AG04450 (cell line): Measurements from ENCODE around the gene ST6GAL1. TPM values are rescaled to one million over a fixed set of nuclear protein-coding genes. Genes with fewer than 3 reads are reported as not detected.

Experiments
- CTCF ChIA-PET: fragments of 300-600, 350-600 bp; formaldehyde crosslinking; extraction: SDS; loops from one replicate; lab custom pipeline; 2022; ENCODE audit warnings: antibody characterized with exemption, inconsistent platforms; lab: Charles Lee
- POLR2A ChIA-PET: fragments of 350-600 bp; formaldehyde crosslinking; extraction: SDS; loops from one replicate; lab custom pipeline; 2021; ENCODE audit warnings: antibody characterized with exemption, inconsistent platforms; lab: Yijun Ruan, JAX
- DNase-seq: peaks from one replicate; pipeline ENCODE4 v3.0.0-alpha.2; 2011; ENCODE audit warnings: low read depth, low spot score
- H3K27ac ChIP-seq: one replicate; pipeline ENCODE4 v1.5.1; 2012; ENCODE audit warnings: low read depth, low read length, control low read depth
- H3K27me3 ChIP-seq: one replicate; pipeline ENCODE4 v1.6.0; 2012; ENCODE audit warnings: low read length; ENCODE audit not compliant: control insufficient read depth, insufficient read depth
- H3K4me3 ChIP-seq: 2 replicates; pipeline ENCODE4 v1.5.1; 2011; ENCODE audit warnings: mild to moderate bottlenecking, low read depth, low read length, control low read depth
- H3K9me3 ChIP-seq: 2 replicates; pipeline ENCODE4 v1.5.1; 2012; ENCODE audit warnings: low read length; ENCODE audit not compliant: control insufficient read depth, insufficient read depth
- polyA plus RNA-seq: library from polyadenylated mRNA; depleted of rRNA; stranded (reverse); fragments of >200 nt; gene quantifications from 2 replicates; pipeline ENCODE4 v1.2.3, GENCODE V29; 2011
- TF ChIP-seq, protein P1 (sequence below): IDR thresholded peaks from 2 replicates; pipeline ENCODE4 v1.5.1; 2011; ENCODE audit warnings: low read depth, low read length, control low read depth, inconsistent platforms

Gene ST6GAL1
- polyA plus RNA-seq, 1 experiment, result 11.8 TPM

DNA sequence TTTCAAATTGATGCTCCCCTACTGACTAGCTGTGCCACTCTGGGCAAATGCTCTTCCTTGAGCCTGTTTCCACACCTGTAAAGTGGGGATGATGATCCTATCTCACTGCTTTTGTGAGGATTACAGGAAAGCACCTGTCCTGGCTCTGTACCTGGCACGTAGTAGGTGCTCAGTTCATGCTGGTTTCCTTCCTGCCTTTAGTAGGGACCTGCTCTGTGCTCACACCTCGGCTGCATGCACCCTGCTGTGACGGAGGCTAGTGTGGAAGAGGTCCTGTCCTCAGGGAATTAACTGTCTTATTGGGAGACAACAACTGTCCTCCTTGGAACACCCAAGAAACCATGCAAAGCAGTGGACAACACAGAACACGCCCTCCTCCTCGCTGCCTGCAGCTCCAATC is 147.2 kb downstream of the ST6GAL1 start:
- DNase-seq, result no peak
- H3K27me3 ChIP-seq, result no peaks in the 10 kb centered on the region
- no peaks in the 10 kb centered on the region for H3K9me3 ChIP-seq
- H3K27ac ChIP-seq, result no peak overlapping the region
- H3K4me3 ChIP-seq, result no peak overlapping the region
- CTCF ChIA-PET, result no interaction called here
- TF ChIP-seq, protein P1, sequence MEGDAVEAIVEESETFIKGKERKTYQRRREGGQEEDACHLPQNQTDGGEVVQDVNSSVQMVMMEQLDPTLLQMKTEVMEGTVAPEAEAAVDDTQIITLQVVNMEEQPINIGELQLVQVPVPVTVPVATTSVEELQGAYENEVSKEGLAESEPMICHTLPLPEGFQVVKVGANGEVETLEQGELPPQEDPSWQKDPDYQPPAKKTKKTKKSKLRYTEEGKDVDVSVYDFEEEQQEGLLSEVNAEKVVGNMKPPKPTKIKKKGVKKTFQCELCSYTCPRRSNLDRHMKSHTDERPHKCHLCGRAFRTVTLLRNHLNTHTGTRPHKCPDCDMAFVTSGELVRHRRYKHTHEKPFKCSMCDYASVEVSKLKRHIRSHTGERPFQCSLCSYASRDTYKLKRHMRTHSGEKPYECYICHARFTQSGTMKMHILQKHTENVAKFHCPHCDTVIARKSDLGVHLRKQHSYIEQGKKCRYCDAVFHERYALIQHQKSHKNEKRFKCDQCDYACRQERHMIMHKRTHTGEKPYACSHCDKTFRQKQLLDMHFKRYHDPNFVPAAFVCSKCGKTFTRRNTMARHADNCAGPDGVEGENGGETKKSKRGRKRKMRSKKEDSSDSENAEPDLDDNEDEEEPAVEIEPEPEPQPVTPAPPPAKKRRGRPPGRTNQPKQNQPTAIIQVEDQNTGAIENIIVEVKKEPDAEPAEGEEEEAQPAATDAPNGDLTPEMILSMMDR, result no peak
- POLR2A ChIA-PET, result no interaction called here

DNA sequence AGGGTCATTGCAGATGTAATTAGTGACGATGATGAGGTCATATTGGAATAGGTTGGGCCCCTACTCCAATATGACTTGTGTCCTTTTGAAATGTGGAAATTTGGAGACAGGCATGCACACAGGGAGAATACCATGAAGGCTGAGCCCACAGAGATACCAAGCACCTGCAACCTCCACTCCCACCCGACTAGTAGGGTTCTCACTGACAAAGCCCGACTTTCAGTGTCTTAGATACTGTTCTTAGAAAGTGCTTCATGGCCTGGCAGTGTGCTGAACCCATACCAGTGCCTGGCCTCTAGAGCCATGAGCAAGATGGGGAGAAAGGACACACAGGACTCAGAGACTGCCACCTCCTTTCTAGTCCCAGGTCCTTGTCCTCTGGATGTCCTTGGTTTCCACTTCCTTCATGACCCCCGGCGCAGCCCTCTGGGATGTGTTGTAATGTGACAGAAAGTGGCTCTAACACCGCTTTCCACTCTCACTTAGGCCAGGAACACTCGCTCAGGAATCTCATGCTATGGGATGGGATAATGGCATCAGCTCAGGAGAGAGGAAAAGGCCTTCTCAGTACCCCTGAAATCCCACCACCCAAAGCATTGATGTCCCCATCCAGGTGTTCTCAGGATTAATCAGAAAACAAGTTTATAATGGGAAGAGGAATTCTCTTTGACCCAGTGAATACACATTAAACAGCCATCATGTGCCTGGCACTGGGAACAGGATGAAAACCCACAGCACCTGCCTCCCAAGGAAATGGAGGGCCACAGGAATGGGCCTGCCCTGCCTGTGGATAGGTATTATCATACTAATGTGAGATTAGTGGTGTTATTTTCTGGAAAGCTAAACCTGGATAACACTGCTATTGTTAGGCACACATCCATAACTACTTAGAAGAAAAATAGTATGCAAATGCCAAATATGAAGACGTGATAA is 149.0 kb downstream of the ST6GAL1 start:
- ChIA-PET POLR2A (no interaction called here), CTCF (interaction anchor here (2.3 kb wide), 1 partner anchor 60 kb away, joined by 5 read pairs; the partner anchor contains the start of gene RPL39L)
- no peak overlapping the region for H3K27ac ChIP-seq
- no peaks in the 10 kb centered on the region for H3K9me3 ChIP-seq
- DNase-seq, result no peak
- TF ChIP-seq, protein P1, result no peak
- H3K27me3 ChIP-seq, result no peaks in the 10 kb centered on the region
- no peak overlapping the region for H3K4me3 ChIP-seq

DNA sequence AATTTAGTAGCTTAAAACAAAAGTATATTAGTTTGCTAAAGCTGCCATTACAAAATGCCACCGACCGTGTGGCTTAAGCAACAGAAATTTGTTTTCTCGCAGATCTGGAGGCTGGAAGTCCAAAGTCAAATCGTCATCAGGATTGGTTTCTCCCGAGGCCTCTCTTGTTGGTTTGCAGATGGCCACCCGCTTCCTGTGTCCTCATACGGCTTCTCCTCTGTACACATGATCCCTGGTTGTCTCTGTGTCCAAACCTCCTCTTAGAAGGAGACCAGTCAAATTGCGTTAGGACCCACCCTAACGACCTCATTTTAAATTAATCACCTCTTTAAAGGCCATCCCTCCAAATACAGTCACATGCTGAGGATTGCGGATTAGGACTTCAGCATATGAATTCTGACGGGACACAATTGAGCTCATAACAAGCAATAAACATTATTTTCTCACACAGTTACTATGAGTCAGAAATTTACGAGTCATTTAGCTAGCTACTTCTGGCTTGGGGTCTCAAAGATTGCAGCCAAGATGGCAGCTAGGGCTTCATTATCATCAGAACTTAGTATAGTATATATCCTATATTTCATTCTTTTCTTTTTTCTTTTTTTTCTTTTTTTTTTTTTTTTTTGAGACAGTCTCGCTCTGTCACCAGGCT is 150.6 kb downstream of the ST6GAL1 start:
- Histone ChIP-seq H3K4me3 (no peak overlapping the region), H3K9me3 (peaks cover 4% of the 10 kb centered on the region; the same call in 1 of the 2 replicates), H3K27me3 (no peaks in the 10 kb centered on the region), H3K27ac (no peak overlapping the region)
- DNase-seq, result no peak
- ChIA-PET POLR2A (interaction anchor here (0.7 kb wide), 1 partner anchor 128 kb away, joined by 4 read pairs; no protein-coding TSS in a partner anchor), CTCF (interaction anchor here (2.3 kb wide), 1 partner anchor 59 kb away, joined by 5 read pairs; the partner anchor contains the start of gene RPL39L)
- TF ChIP-seq, protein P1, result no peak

DNA sequence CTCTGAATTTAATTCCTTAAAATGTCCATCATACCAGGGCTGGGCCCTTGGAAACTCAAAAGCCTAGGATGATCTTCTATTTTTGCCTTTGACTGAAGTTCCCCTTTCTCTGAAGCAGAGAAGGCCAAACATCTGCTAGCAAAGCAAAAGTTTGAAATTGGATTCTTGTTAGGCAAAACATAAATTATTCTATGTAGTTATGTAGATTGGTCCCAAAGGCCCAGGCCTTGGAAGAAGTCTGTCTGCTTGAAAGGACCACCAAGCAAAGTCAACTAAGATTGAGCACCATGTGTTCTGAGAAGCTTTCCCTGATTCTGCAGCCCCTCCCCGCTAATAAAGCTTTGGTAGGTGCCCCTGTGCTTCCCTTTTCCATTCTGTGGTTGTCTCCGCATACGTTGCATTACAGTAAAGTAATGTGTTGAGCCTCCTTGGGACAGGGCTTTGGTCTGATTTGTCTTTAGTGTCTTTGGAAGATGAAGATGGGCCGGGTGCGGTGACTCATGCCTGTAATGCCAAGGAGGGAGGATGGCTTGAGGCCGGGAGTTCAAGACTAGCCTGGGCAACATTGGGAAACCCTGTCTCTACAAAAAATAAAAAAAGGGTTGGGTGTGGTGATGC is 152.5 kb downstream of the ST6GAL1 start:
- CTCF ChIA-PET, result interaction anchor here (0.6 to 2.9 kb wide), 2 partner anchors 30 to 263 kb away, joined by 3 to 13 read pairs; no protein-coding TSS in a partner anchor
- POLR2A ChIA-PET, result no interaction called here
- TF ChIP-seq, protein P1, result no peak
- Histone ChIP-seq H3K4me3 (no peak overlapping the region), H3K27me3 (no peaks in the 10 kb centered on the region), H3K9me3 (peaks cover 6% of the 10 kb centered on the region), H3K27ac (no peak overlapping the region)
- no peak for DNase-seq
